Measurements from ENCODE around the gene PAWR.

PAWR gene

GRCh38 chr12:79674629-79675028, 16.1 kb downstream of the PAWR start:
- H3K27ac ChIP-seq: no peak overlapping the region
- TF ChIP-seq CTCF (conservative IDR thresholded peaks at IDR 0.05): no peak

- TF ChIP-seq CTCF (conservative IDR thresholded peaks at IDR 0.05): no peak
- no peak overlapping the region for H3K27ac ChIP-seq
Measured at GRCh38 chr12:79673354-79673753, 17.4 kb downstream of the PAWR start.

GRCh38 chr12:79668113-79668512, 22.7 kb downstream of the PAWR start:
- TF ChIP-seq CTCF (conservative IDR thresholded peaks at IDR 0.05): no peak
- H3K27ac ChIP-seq: no peak overlapping the region

GRCh38 chr12:79665212-79665887, 25.4 kb downstream of the PAWR start:
- H3K27ac ChIP-seq: no peak overlapping the region
- TF ChIP-seq CTCF (conservative IDR thresholded peaks at IDR 0.05): no peak

GRCh38 chr12:79664518-79664917, 26.2 kb downstream of the PAWR start:
- no peak for TF ChIP-seq CTCF (conservative IDR thresholded peaks at IDR 0.05)
- H3K27ac ChIP-seq: no peak overlapping the region

- TF ChIP-seq CTCF (conservative IDR thresholded peaks at IDR 0.05): no peak
Measured at GRCh38 chr12:79662046-79662811, 28.5 kb downstream of the PAWR start.

GRCh38 chr12:79661629-79662028, 29.1 kb downstream of the PAWR start:
- TF ChIP-seq CTCF (conservative IDR thresholded peaks at IDR 0.05): no peak
- no peak overlapping the region for H3K27ac ChIP-seq

More at GRCh38 chr12:79662046-79662811, 28.5 kb downstream of the PAWR start:
- no peak overlapping the region for H3K27ac ChIP-seq
